Keratinocyte (primary cell): ENCODE data around the gene FRYL. TPM values are rescaled to one million over a fixed set of nuclear protein-coding genes. Genes with fewer than 3 reads are reported as not detected.
A peak's percentile ranks its signal among the peaks of the same experiment; 100 is the strongest.
"Not testable (repeated sequence)": the region's sequence is repeated elsewhere in the genome, so short reads cannot be mapped to it uniquely, and the experiment has no call there.

ENCODE experiments used
- DNase-seq: peaks from one replicate; pipeline ENCODE4 v3.0.0-alpha.2; 2011; ENCODE audit warnings: low read depth, missing footprints, low spot score
- FAIRE-seq: peaks from 2 replicates; lab custom pipeline; 2011; peaks lifted over from hg19 to GRCh38; lab: Jason Lieb, UNC
- H2AFZ ChIP-seq: 2 replicates; pipeline ENCODE4 v1.6.0; 2012; ENCODE audit warnings: low read length, control low read depth, inconsistent platforms; ENCODE audit not compliant: control insufficient read depth
- H3K27ac ChIP-seq: 2 replicates; pipeline ENCODE4 v1.5.1; 2011; ENCODE audit warnings: low read length; ENCODE audit not compliant: control insufficient read depth, insufficient read depth
- H3K27me3 ChIP-seq: 3 replicates; pipeline ENCODE4 v1.6.0; 2011; ENCODE audit warnings: low read length; ENCODE audit not compliant: control insufficient read depth, insufficient read depth; ENCODE audit errors: extremely low read depth
- H3K36me3 ChIP-seq, 2 experiments: 2 replicates in 1 of 2; 3 replicates in 1 of 2; pipeline ENCODE4 v1.5.1; 2011; ENCODE audit warnings: low read length in 2 of 2, mild to moderate bottlenecking in 1 of 2; ENCODE audit not compliant: control insufficient read depth in 2 of 2, insufficient read depth in 2 of 2; ENCODE audit errors: extremely low read depth in 1 of 2
- H3K4me1 ChIP-seq: 3 replicates; pipeline ENCODE4 v1.5.1; 2011; ENCODE audit warnings: low read length; ENCODE audit not compliant: control insufficient read depth, insufficient read depth; ENCODE audit errors: extremely low read depth
- H3K4me2 ChIP-seq: 3 replicates; pipeline ENCODE4 v1.6.0; 2011; ENCODE audit warnings: low read depth, low read length; ENCODE audit not compliant: control insufficient read depth, insufficient read depth; ENCODE audit errors: extremely low read depth
- H3K4me3 ChIP-seq, 3 experiments: fragments of 200-600 bp in 1 of 3; sonication (generic) in 1 of 3; 2 replicates in 2 of 3; 3 replicates in 1 of 3; pipeline ENCODE4 v1.5.1; 2011 to 2016; ENCODE audit warnings: low read length in 3 of 3, mild to moderate bottlenecking in 3 of 3, control low read depth in 2 of 3, inconsistent platforms in 1 of 3, low read depth in 1 of 3, mixed read lengths in 1 of 3, mixed run types in 1 of 3, moderate library complexity in 1 of 3; ENCODE audit not compliant: control insufficient read depth in 2 of 3, insufficient read depth in 2 of 3; ENCODE audit errors: extremely low read depth in 1 of 3
- H3K79me2 ChIP-seq: 2 replicates; pipeline ENCODE4 v1.6.0; 2012; ENCODE audit warnings: low read length; ENCODE audit not compliant: control insufficient read depth, insufficient read depth
- H3K9ac ChIP-seq: 3 replicates; pipeline ENCODE4 v1.6.0; 2011; ENCODE audit warnings: low read length; ENCODE audit not compliant: control insufficient read depth, insufficient read depth; ENCODE audit errors: extremely low read depth
- H3K9me1 ChIP-seq: 3 replicates; pipeline ENCODE4 v1.6.0; 2011; ENCODE audit warnings: low read length; ENCODE audit not compliant: control insufficient read depth, insufficient read depth; ENCODE audit errors: extremely low read depth
- H3K9me3 ChIP-seq: 2 replicates; pipeline ENCODE4 v1.5.1; 2012; ENCODE audit warnings: low read depth, low read length; ENCODE audit not compliant: control insufficient read depth
- H4K20me1 ChIP-seq: 3 replicates; pipeline ENCODE4 v1.6.0; 2011; ENCODE audit warnings: low read length; ENCODE audit not compliant: control insufficient read depth, insufficient read depth; ENCODE audit errors: extremely low read depth
- EZH2 ChIP-seq: IDR thresholded peaks from one replicate; pipeline ENCODE4 v1.6.1; 2012; ENCODE audit warnings: inconsistent platforms, mild to moderate bottlenecking, low read length, moderate library complexity
- dilution Hi-C: fragments of 300-500 bp; cut with MboI; formaldehyde crosslinking; loops from one replicate; pipeline ENCODE4 v1.7.0; 2020; ENCODE audit warnings: low sequenced_read_pairs; ENCODE audit not compliant: extremely low pct_ligation_motif_present
- polyA plus RNA-seq, 5 experiments: library from polyadenylated mRNA; depleted of rRNA in 3 of 5; stranded (reverse) in 3 of 5; stranded (forward) in 1 of 5; unstranded in 1 of 5; fragments of >200 nt; gene quantifications; 1 replicate in 1 of 5; 2 replicates in 3 of 5; 3 replicates in 1 of 5; pipeline versions ENCODE4 v1.2.1 to v1.2.3, GENCODE V29; 2011 to 2012; ENCODE audit warnings: missing spikeins in 2 of 5, low read depth in 1 of 5, low replicate concordance in 1 of 5
- TF ChIP-seq, protein P1 (sequence below), 3 experiments: IDR thresholded peaks in 1 of 3; conservative IDR thresholded peaks in 1 of 3; optimal IDR thresholded peaks in 1 of 3; 2 replicates in 2 of 3; 3 replicates in 1 of 3; pipeline versions ENCODE3 to v1.5.1; 2011; ENCODE audit warnings: low read length in 3 of 3, mild to moderate bottlenecking in 3 of 3, moderate library complexity in 2 of 3, control low read depth in 1 of 3, inconsistent platforms in 1 of 3; ENCODE audit not compliant: insufficient read depth in 2 of 3; ENCODE audit errors: extremely low read depth in 1 of 3

The FRYL gene
- polyA plus RNA-seq, 1 donor (not counting 4 experiments of a cell fraction or from before 2014, with no cell fraction given), result 40.4 TPM

DNA sequence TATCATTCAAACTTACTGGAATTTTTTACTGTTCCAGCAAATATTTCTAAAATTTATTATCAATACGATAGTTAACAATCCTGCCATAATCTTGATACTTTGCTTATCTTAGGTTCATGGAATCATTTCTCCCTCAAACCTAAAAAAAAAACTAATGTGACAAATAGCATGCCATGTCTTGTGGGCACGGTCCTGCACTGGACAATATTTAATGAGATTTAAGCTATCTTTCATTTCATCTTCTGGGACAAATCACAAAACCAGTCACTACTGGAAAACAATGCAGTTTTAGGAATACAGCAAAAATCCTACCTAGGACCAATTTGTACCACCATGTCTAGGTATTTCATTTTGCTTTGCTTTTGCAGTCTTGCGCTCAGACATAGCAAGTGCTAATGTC lies 93.7 kb downstream of the FRYL start:
- H3K27ac ChIP-seq, result no peak overlapping the region
- dilution Hi-C loops, result no loop called here
- H4K20me1 ChIP-seq, result no peaks in the 10 kb centered on the region
- DNase-seq, result no peak
- no peaks in the 10 kb centered on the region for H3K27me3 ChIP-seq
- H3K79me2 ChIP-seq, result peaks cover 69% of the 10 kb centered on the region
- H3K36me3 ChIP-seq, result no peaks in the 10 kb centered on the region
- peaks cover 5% of the 10 kb centered on the region for H3K4me1 ChIP-seq
- no peak overlapping the region for H3K4me3 ChIP-seq
- TF ChIP-seq EZH2, result no peak
- TF ChIP-seq, protein P1, sequence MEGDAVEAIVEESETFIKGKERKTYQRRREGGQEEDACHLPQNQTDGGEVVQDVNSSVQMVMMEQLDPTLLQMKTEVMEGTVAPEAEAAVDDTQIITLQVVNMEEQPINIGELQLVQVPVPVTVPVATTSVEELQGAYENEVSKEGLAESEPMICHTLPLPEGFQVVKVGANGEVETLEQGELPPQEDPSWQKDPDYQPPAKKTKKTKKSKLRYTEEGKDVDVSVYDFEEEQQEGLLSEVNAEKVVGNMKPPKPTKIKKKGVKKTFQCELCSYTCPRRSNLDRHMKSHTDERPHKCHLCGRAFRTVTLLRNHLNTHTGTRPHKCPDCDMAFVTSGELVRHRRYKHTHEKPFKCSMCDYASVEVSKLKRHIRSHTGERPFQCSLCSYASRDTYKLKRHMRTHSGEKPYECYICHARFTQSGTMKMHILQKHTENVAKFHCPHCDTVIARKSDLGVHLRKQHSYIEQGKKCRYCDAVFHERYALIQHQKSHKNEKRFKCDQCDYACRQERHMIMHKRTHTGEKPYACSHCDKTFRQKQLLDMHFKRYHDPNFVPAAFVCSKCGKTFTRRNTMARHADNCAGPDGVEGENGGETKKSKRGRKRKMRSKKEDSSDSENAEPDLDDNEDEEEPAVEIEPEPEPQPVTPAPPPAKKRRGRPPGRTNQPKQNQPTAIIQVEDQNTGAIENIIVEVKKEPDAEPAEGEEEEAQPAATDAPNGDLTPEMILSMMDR (optimal IDR thresholded peaks at IDR 0.05 in 1 of 3, IDR thresholded peaks at IDR 0.05 in 1 of 3, conservative IDR thresholded peaks at IDR 0.05 in 1 of 3; ENCODE audit: extremely low read depth in 1 of 3, insufficient read depth in 2 of 3, low read length in 3 of 3), result no peak
- no peak overlapping the region for H2AFZ ChIP-seq
- no peak for FAIRE-seq
- H3K9ac ChIP-seq, result no peak overlapping the region
- no peaks in the 10 kb centered on the region for H3K9me3 ChIP-seq
- no peaks in the 10 kb centered on the region for H3K9me1 ChIP-seq
- H3K4me2 ChIP-seq, result no peak overlapping the region

DNA sequence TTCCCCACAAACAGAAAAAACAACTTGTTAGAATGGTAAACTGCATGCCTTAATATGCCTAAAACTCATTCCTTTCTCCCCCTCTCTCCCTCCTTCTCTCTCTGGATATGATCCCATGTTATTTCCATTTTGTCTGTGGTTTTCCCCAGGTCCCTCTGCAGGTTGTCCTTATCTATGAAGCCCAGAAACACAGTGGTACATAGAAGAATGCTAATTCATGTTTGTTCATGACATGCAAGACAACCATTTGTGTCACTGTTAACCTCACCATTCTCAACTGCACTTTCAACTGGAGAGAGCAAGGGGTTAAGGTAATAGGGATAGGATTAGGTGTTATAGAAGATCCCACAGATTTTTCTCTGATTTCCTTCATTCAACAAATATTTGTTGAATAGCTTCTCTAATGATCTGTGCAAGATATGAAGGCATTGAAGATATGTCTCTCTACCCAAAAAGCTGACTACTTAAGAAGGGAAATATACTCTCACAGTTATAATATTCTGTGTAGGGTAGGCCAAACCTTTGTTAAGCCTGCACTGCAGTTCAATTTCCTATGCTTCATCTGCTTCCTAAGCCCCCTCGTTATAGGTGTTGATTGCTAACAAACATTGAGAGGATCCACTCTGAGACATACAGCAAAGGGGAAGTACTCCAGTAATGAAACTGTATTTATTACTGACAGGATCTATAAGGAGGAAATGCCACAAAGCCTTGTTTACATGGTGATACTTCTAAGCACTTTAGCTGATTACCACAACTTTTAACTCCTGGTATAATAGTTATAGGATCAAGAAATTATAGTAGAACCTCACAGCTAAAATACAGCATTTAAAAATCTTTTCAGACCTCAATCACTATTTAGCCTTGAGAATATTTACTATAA lies 96.1 kb downstream of the FRYL start:
- FAIRE-seq (peak; percentile 60), DNase-seq (no peak)
- no peak overlapping the region for H3K9ac ChIP-seq
- no peaks in the 10 kb centered on the region for H3K9me3 ChIP-seq
- no peaks in the 10 kb centered on the region for H3K9me1 ChIP-seq
- dilution Hi-C loops, result no loop called here
- peaks cover 3% of the 10 kb centered on the region for H3K4me1 ChIP-seq
- no peak overlapping the region for H3K27ac ChIP-seq
- H3K36me3 ChIP-seq, result no peaks in the 10 kb centered on the region
- no peaks in the 10 kb centered on the region for H4K20me1 ChIP-seq
- H3K4me2 ChIP-seq, result no peak overlapping the region
- H3K4me3 ChIP-seq, result no peak overlapping the region
- H2AFZ ChIP-seq, result no peak overlapping the region
- H3K27me3 ChIP-seq, result no peaks in the 10 kb centered on the region
- H3K79me2 ChIP-seq, result peaks cover 66% of the 10 kb centered on the region
- no peak for TF ChIP-seq EZH2
- TF ChIP-seq, protein P1 (optimal IDR thresholded peaks at IDR 0.05 in 1 of 3, IDR thresholded peaks at IDR 0.05 in 1 of 3, conservative IDR thresholded peaks at IDR 0.05 in 1 of 3; ENCODE audit: extremely low read depth in 1 of 3, insufficient read depth in 2 of 3, low read length in 3 of 3), result no peak

DNA sequence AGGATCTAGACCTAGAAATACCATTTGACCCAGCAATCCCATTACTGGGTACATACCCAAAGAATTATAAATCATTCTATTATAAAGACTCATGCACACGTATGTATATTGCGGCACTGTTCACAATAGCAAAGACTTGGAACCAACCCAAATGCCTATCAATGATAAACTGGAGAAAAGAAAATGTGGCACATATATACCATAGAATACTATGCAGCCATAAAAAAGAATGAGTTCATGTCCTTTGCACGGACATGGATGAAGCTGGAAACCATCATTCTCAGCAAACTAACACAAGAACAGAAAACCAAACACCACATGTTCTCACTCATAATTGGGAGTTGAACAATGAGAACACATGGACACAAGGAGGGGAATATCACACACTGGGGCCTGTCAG lies 97.2 kb downstream of the FRYL start:
- H3K9me1 ChIP-seq, H3K9ac ChIP-seq, H2AFZ ChIP-seq, DNase-seq, H3K27ac ChIP-seq, H3K36me3 ChIP-seq, H3K9me3 ChIP-seq, H4K20me1 ChIP-seq, H3K4me1 ChIP-seq, H3K27me3 ChIP-seq, H3K4me2 ChIP-seq, dilution Hi-C loops, FAIRE-seq, H3K4me3 ChIP-seq: not testable (repeated sequence)
- H3K79me2 ChIP-seq, result peaks cover 65% of the 10 kb centered on the region
